Measurements from ENCODE around the gene FHDC1. TPM values are rescaled to one million over a fixed set of nuclear protein-coding genes. Genes with fewer than 3 reads are reported as not detected.

Gene FHDC1
- total and polyA plus RNA-seq, 10 of the 15 experiments (the other 5 are each of a cell fraction or from before 2014, with no cell fraction given), result 0.04 to 0.12 (median 0.06) TPM; not detected in 3

DNA sequence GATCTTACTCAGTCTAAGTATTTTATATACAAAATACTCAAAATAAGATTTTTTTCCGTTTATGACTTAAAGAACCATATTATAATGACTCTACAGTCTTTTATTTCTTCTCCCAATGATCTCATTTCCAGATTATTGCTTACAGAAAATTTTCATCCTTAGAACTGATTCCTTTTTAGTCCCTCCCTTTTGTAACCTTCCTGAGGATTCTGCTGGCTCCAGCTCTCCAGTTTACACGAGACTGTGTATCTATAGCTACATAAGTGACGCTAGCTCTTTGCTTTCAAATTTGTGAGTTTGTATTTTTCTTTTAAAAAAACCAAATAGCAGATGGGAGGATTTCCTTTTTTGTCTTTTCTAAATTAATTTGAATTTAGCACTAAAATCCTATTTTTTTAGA is 24.0 kb downstream of the FHDC1 start:
- no TSS peak for BruUV-seq (replicated peaks)
- CTCF ChIA-PET, result interaction anchor here (1.9 kb wide), 1 partner anchor 168 kb away, joined by 6 read pairs; no protein-coding TSS in a partner anchor
- RAD21 ChIA-PET (ENCODE audit: unreplicated experiment), result no interaction called here
- in situ Hi-C loops (cut with MboI), result no loop called here
- Histone ChIP-seq H3K27ac (ENCODE audit: control insufficient read depth, insufficient read depth) (no peak overlapping the region), H3K9ac (ENCODE audit: control insufficient read depth, insufficient read depth, low read length) (no peak overlapping the region), H3K79me2 (ENCODE audit: control insufficient read depth, insufficient read depth, low read length) (no peaks in the 10 kb centered on the region), H4K20me1 (ENCODE audit: control insufficient read depth, insufficient read depth) (no peaks in the 10 kb centered on the region), H3K4me2 (ENCODE audit: control insufficient read depth, insufficient read depth) (no peak overlapping the region), H3K36me3 (ENCODE audit: control insufficient read depth in 2 of 2, insufficient read depth in 2 of 2, low read length in 1 of 2) (no peaks in the 10 kb centered on the region), H3K9me3 (replicated peaks; ENCODE audit: control insufficient read depth, insufficient read depth, low read length) (no peaks in the 10 kb centered on the region), H3K27me3 (replicated peaks in 1 of 2; ENCODE audit: control insufficient read depth in 2 of 2, insufficient read depth in 2 of 2, low read length in 1 of 2) (no peaks in the 10 kb centered on the region), H2AFZ (ENCODE audit: control insufficient read depth, low read depth, low read length) (no peak overlapping the region), H3K4me1 (ENCODE audit: control insufficient read depth, insufficient read depth, low read length) (no peaks in the 10 kb centered on the region), H3K4me3 (no peak overlapping the region)
- intact Hi-C loops (cut with micrococcal nuclease; ENCODE audit: unreplicated experiment), result no loop called here
- POLR2A ChIA-PET, result no interaction called here
- WGBS (ENCODE audit: insufficient coverage, insufficient replicate concordance, low lambda C conversion rate, missing lambda C conversion rate), result 48% methylated on average over 3 of the region's 3 CpGs
- no peak for ATAC-seq
- SMC1A ChIA-PET (ENCODE audit: uncharacterized antibody, unreplicated experiment), result interaction anchor here (0.7 to 1.3 kb wide), 2 partner anchors 44 to 137 kb away, joined by 3 read pairs; no protein-coding TSS in a partner anchor
- no peak for DNase-seq (ENCODE audit: low read depth, low spot score)
- FAIRE-seq, result no peak
- TF ChIP-seq TARDBP (IDR thresholded peaks at IDR 0.05; ENCODE audit: borderline replicate concordance) (no peak), EED (IDR thresholded peaks at IDR 0.05; ENCODE audit: low read depth) (no peak), NR2C1 (IDR thresholded peaks at IDR 0.05) (no peak), PML (IDR thresholded peaks at IDR 0.05; ENCODE audit: low read length) (no peak), NBN (IDR thresholded peaks at IDR 0.05) (no peak), NFYA (IDR thresholded peaks at IDR 0.05; ENCODE audit: borderline replicate concordance, low read depth, low read length) (no peak), TCF3 (IDR thresholded peaks at IDR 0.05; ENCODE audit: borderline replicate concordance, insufficient read depth, low read depth, low read length) (no peak), ZNF384 (IDR thresholded peaks at IDR 0.05; ENCODE audit: borderline replicate concordance, low read depth, low read length) (no peak), STAT3 (IDR thresholded peaks at IDR 0.05; ENCODE audit: low read depth, low read length) (no peak), GATAD2B (conservative IDR thresholded peaks at IDR 0.05; ENCODE audit: low read depth) (no peak), MTA2 (IDR thresholded peaks at IDR 0.05; ENCODE audit: low read depth) (no peak), KLF5 (IDR thresholded peaks at IDR 0.05; ENCODE audit: partially characterized antibody) (no peak)
- TF ChIP-seq, protein P1, sequence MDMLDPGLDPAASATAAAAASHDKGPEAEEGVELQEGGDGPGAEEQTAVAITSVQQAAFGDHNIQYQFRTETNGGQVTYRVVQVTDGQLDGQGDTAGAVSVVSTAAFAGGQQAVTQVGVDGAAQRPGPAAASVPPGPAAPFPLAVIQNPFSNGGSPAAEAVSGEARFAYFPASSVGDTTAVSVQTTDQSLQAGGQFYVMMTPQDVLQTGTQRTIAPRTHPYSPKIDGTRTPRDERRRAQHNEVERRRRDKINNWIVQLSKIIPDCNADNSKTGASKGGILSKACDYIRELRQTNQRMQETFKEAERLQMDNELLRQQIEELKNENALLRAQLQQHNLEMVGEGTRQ (IDR thresholded peaks at IDR 0.05; ENCODE audit: borderline replicate concordance, low read depth, low read length), result no peak
- TF ChIP-seq, protein P2, sequence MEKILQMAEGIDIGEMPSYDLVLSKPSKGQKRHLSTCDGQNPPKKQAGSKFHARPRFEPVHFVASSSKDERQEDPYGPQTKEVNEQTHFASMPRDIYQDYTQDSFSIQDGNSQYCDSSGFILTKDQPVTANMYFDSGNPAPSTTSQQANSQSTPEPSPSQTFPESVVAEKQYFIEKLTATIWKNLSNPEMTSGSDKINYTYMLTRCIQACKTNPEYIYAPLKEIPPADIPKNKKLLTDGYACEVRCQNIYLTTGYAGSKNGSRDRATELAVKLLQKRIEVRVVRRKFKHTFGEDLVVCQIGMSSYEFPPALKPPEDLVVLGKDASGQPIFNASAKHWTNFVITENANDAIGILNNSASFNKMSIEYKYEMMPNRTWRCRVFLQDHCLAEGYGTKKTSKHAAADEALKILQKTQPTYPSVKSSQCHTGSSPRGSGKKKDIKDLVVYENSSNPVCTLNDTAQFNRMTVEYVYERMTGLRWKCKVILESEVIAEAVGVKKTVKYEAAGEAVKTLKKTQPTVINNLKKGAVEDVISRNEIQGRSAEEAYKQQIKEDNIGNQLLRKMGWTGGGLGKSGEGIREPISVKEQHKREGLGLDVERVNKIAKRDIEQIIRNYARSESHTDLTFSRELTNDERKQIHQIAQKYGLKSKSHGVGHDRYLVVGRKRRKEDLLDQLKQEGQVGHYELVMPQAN (conservative IDR thresholded peaks at IDR 0.05), result no peak
- TF ChIP-seq, protein P3, sequence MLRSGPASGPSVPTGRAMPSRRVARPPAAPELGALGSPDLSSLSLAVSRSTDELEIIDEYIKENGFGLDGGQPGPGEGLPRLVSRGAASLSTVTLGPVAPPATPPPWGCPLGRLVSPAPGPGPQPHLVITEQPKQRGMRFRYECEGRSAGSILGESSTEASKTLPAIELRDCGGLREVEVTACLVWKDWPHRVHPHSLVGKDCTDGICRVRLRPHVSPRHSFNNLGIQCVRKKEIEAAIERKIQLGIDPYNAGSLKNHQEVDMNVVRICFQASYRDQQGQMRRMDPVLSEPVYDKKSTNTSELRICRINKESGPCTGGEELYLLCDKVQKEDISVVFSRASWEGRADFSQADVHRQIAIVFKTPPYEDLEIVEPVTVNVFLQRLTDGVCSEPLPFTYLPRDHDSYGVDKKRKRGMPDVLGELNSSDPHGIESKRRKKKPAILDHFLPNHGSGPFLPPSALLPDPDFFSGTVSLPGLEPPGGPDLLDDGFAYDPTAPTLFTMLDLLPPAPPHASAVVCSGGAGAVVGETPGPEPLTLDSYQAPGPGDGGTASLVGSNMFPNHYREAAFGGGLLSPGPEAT (IDR thresholded peaks at IDR 0.05; ENCODE audit: low read depth), result no peak
- TF ChIP-seq, protein P4, sequence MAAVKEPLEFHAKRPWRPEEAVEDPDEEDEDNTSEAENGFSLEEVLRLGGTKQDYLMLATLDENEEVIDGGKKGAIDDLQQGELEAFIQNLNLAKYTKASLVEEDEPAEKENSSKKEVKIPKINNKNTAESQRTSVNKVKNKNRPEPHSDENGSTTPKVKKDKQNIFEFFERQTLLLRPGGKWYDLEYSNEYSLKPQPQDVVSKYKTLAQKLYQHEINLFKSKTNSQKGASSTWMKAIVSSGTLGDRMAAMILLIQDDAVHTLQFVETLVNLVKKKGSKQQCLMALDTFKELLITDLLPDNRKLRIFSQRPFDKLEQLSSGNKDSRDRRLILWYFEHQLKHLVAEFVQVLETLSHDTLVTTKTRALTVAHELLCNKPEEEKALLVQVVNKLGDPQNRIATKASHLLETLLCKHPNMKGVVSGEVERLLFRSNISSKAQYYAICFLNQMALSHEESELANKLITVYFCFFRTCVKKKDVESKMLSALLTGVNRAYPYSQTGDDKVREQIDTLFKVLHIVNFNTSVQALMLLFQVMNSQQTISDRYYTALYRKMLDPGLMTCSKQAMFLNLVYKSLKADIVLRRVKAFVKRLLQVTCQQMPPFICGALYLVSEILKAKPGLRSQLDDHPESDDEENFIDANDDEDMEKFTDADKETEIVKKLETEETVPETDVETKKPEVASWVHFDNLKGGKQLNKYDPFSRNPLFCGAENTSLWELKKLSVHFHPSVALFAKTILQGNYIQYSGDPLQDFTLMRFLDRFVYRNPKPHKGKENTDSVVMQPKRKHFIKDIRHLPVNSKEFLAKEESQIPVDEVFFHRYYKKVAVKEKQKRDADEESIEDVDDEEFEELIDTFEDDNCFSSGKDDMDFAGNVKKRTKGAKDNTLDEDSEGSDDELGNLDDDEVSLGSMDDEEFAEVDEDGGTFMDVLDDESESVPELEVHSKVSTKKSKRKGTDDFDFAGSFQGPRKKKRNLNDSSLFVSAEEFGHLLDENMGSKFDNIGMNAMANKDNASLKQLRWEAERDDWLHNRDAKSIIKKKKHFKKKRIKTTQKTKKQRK (IDR thresholded peaks at IDR 0.05; ENCODE audit: low read depth, low read length), result no peak
- TF ChIP-seq, protein P5, sequence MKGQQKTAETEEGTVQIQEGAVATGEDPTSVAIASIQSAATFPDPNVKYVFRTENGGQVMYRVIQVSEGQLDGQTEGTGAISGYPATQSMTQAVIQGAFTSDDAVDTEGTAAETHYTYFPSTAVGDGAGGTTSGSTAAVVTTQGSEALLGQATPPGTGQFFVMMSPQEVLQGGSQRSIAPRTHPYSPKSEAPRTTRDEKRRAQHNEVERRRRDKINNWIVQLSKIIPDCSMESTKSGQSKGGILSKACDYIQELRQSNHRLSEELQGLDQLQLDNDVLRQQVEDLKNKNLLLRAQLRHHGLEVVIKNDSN (IDR thresholded peaks at IDR 0.05; ENCODE audit: borderline replicate concordance, extremely low read length, insufficient read depth, low read depth, low read length), result no peak
